NCI-H1694 treated with DMSO at 0.1 percent for 48 hours (cell line): ENCODE data around the gene DNMT3A.

ENCODE experiments used
- DNase-seq: peaks from one replicate; lab custom pipeline; 2025; lab: John Stamatoyannopoulos, UW

DNMT3A gene

DNA sequence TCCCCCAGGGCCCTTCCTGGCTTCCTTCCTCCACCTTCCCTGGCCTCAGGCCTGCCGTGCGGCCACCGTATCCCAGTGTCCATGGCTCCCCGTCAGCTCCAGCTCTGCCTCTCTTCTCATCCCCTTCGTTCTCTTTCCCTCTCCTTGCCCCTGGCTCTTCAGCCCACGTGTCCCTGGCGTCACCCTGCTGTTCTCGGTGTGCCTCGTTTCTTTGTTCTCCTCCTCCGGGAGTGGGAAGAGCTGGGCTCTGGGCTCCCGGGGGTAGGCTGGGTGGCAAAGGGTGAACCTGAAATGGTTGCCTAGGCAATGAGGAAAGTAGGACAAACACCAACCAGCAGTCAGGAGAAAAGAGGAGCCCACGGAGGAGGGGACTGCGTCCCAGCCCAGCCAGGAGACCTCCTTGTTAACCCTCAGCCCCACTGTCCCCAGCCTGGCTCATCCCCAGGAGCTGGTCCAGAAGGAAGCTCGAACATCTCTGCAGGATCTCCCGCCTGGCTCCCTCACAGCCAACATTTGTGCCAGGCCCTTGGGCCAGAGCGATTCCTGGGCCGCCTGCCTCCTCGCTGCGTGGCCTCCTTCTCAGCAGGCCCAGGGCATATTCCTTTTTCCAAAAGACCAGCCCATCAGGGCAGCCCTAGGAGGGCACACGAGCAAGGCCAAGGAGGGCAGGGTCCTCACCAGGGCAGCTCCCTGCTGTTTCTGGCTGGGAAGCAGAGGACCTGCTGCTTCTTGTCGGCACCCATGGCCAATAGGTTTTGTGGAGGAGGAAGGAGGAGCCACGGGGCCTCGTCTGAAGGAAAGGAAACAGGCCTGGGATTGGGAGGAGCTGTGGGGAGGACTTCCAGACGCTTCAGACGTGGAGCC lies 30.9 kb upstream of the DNMT3A start:
- DNase-seq: no peak

DNA sequence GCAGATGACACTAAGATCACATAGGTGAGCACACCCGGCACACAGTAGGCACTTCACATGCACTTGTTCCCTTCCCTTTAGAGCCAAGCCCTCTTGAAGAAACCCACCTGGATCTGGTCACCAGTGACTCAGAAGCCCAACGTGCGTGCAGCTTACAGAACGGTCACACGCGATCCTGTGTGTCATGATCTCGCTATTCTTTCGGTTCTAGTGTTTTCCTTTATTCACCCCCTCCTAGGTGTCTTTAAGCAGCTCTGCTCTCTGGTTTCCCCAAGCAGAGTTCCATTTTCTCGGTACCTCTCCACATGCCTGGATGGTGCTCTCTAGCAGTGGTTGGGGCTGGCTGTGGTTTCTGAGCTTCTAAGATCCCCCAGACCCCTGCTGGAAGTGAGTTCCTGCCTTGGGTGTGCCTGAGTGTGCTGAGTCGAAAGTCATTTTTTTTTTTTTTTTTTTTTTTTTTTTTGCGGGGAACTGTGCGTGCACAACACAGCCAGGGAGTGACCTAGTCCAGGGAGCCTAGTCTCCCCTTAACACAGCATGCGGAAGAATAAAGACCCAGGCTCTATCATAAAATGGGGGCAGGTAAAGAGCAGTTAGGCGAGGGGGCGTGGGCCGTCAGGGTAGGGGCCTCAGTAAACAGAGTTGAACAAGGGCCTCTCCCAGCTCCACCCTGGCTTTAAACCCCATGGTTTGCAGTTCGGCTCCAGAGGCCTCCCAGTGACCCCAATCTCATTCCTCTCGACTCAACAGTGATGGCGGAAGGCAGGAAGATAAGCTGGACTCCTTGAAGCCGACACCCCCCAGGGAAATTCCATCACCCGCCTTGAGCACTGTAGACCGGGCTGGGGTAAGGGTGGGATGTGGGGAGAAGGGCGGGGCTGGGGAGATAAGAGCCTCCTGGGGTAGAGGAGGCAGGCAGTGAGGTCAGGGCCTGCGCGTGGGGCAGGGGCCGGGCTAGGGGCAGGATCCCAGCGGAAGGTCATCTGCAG lies 29.8 kb upstream of the DNMT3A start:
- DNase-seq: no peak

DNA sequence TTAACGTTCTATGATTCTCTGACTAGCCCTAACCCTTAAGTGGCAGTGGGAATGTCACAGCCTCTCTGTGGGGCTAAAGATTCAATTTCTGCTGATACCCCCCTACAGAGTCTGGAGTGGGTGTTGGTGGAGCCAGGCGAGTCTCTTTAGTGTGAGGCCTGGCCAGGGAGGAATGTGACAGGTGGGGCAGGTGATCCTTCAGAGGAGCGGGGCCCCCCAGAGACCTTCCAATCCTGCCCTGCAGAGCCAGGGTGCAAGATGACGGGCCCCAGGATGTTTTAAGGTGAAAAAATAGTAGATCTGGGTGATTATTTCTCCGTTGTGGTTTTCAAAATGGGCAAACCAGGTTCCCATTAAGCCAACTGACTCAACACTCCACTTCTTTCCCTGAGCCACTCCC lies 28.2 kb upstream of the DNMT3A start:
- no peak for DNase-seq

DNA sequence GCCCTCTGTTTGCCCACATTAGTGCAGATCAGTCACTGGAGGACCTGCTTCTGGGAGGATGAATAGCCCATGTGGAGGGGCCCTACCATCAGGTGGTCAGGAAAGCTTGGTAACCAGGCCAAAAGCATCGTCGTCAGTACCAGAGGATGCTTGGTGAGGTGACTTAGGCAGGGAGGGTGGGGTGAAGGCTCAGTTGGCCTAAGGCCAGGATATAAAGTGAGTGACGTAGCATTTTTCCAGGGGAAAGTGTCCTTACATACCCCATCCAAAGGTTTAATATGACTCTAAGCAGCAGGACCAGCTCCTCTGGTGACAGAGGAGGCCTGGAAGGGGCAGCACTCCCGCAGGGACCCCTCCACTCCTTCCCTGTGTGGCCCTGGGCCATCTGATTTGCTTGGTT lies 27.7 kb upstream of the DNMT3A start:
- no peak for DNase-seq

DNA sequence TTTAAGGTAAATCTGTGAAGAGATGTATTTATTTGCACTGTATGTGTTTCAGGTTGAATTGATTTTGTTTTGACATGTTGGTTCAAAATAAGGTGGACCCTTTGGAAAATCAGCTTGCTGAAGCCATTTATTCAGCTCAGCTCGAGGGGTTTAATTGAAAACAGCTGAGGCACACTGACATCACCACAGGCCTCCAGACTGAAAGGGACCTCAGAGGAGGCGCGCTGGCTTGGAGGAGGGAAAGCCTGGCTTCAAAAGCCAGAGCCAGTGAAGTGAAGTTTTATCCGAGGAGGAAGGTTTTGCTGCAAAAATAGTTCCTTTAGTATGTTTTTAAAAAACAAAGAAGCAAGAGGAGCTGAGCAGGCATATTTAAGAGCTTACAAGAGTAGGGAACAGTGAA lies 26.9 kb upstream of the DNMT3A start:
- DNase-seq: no peak

DNA sequence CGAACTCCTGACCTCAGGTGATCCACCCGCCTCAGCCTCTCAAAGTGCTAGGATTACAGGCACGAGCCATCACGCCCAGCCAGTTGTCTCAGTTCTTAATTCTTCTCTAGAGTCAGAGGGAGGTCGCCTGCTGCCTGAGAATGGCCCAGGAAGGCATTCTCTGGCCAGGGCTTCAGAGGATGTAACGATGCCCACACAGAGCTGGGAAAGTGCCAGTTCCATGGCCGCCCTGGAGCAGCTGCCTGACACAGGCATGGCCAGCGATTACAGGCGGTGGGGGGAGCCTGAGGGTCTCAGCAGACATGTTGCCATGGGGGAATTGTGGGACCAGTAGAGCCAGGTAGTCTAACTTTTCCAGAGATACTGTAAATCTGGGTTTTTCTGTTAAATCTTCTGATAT lies 25.6 kb upstream of the DNMT3A start:
- DNase-seq: no peak

DNA sequence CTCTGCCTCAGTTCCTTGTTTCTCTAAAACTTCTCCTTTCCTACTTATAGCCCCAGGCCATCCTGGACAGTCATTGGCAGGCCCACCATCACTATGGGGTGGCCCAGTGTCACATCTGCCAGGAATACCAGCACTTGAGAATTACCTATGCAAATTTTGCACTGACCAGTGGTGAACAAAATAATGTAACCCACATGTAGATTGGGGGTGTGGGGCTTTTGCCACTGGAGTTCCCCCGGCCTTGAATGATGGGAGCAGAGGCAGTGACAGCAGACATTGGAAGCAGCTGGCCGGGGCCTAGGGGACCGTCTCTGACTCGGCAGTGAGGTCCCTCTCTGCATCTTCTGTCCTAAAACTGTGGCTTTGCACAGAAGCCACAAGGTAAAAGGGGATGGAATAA lies 24.9 kb upstream of the DNMT3A start:
- DNase-seq: no peak

DNA sequence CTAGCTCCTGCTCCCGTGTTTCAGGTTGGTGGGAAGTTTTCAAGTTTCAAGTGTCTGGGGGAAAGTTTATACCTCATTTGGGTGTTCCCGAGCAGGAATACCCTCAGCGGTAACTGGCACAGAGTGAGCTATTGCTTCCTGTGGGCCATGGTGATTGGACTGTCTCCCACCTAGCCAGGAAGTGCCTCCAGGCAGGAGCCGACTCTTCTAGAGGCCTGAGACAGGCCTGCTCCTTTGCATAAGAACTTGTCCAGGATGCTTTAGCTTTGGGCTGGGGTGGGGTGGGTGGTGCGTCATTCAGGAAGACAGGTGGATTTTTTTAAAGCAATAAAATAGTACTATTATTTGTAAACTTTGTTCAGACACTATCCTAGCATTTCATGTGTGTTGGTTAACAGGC lies 23.5 kb upstream of the DNMT3A start:
- no peak for DNase-seq

DNA sequence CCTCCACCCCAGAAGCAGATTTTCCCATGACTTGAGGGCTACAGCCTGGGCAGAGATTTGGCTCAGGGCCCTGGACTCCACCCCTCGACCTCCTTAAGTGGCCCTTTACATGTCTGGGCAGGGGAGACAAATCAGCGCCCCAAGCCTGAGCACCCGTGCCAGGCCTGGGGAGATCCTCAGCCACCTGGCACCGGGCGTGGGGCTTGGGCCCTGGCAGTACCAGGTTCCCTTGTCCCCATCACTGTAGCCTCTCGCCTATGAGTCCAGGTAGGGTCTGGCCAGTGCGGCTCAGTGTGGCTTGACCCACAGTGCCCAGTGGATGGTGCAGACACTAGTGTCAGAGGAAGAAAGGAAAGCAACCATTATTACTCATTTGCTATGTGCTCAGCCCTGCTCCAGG lies 22.0 kb upstream of the DNMT3A start:
- no peak for DNase-seq

DNA sequence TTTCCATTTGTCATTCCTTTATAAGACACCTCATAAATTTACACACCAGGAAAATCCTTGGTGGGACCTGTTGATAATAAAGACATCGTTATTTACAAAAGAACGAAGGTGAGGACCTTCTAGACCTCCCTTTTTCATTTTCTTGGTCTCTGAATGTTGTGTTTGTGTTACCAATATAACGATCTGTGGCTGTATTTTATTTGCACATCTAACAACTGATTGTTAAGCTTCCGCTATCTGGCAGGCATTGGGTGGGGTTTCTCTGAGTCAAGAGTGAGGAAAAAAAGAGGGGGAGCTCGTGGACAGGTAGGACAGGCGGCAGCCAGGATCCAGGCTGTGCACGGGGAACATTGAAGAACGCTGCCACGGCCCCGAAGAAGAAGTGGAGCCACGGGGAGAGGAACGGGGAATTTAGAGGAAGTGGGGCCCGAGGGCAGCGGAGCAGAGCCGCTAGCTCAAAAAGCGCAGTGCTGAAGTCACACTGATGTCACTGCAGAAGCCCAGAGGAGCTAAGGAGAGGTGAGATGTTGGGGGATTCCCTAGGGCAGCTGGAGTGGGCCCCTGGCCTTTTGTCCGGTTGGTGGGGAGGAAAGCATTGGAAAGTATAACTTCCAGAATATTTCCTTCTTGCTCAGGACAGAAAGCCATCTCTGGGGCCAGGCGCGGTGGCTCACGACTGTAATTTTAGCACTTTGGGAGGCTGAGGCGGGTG lies 20.9 kb upstream of the DNMT3A start:
- no peak for DNase-seq

DNA sequence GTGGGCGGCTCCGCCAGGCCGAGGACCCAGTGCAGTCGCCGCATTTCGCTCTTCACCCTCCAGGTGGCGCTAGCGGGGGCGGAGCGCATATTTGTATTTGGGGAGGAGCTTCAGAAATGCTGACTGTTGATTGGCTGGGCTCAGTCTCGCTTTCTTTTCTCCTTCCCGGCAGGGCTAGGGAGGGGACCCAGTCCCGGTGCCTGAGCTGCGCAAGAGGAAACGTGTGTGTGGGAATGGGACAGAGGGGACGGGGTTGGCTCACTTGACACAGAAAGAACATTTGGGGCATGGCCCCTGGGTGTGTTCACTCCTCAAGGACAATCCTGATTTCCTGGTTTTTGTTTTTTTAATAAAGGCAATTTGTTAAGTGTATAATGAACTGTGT lies 20.3 kb upstream of the DNMT3A start:
- peak; percentile 94 for DNase-seq

DNA sequence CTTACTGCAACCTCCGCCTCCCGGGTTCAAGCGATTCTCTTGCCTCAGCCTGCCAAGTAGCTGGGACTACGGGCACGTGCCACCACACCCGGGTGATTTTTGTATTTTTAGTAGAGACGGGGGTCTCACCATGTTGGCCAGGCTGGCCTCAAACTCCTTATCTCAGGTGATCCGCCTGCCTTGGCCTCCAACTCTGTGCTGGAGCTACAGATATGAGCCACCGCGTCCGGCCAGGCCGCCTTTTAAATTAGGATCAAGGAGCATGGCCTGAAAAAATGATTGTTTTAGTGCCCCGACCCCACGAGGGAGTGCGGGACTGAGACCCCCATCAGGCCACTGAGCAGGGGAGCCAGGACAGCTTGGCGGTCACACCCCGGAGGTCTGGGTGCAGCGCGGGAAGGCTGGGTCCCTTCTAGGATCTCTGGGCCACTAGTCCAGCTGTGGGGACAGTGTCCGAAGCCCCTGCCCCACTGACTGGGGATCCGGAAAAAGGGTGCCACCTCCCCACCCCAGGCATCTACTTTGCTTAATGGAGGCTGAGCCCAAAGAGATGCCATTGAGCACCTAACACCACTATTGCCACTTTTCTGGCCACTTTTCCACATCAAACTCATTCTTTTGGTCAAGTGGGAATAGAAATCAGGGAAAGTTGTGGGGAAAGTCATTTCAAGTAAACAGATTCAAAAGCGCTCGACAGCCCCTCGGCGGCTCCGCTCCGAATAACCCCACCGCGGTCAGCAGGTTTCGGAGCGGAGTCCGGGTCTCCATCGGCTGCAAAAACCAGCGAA lies 19.7 kb upstream of the DNMT3A start:
- DNase-seq: no peak

DNA sequence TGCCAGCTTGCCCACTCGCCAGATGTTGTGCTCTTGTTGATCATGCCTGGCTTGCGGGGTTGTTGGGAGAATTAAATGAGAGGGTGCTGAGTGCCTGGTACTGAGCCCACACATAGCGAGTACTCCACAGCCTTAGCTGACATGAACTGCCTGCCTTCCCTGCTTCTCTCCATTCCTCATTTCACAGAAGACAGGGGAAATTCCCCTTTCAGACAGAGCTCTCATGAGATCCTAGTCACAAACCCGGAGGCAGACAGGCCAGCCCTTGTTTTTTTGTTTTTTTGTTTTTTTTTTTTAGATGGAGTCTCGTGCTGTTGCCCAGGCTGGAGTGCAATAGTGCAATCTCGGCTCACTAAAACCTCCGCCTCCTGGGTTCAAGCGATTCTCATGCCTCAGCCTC lies 17.1 kb upstream of the DNMT3A start:
- no peak for DNase-seq

DNA sequence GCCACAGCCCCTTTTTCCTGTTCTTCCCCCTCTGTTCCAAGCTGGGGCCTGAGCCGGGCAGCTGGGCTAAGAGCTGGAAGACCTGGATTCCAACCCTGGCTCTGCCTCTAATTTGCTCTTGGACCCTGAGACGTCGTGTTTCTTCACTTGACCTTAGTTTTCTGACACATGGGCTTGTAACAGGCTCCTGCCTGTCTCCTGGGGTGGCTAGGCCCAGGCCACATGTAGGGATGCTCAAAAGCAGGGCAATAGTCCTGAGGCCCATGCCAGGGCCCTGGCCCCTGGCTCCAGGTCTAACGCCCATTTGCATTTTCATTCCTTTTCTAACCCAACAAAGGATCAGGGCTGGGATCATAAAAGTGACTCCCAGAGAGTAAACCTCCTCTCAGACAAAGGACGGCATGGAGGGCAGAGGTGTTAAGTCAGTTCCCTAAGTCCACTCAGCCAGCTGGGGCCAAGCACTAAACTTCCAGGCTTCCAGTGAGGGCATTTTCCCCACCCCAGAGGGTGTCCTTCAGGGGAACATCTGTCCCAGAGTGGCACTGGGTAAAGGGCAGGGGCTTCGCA lies 16.6 kb upstream of the DNMT3A start:
- no peak for DNase-seq

DNA sequence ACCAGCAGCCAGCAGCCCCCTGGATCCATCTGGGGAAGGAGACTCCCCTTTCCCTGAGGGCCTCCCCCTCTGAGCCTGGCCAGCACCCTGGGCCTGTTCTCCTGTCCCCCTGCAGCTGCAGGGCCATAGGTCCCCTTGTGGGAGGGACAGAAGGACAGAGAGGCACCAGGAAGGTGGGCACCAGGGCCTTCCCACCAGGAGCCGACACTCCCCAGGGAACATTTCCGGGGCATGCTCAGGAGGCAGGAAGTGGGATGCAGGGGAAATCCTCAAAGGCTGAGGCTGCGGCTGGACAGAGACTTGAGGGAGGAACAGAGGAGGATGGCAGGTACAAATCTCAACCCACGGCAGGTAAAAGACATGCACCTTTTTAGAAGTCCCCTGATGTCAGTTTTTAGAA lies 14.4 kb upstream of the DNMT3A start:
- no peak for DNase-seq

DNA sequence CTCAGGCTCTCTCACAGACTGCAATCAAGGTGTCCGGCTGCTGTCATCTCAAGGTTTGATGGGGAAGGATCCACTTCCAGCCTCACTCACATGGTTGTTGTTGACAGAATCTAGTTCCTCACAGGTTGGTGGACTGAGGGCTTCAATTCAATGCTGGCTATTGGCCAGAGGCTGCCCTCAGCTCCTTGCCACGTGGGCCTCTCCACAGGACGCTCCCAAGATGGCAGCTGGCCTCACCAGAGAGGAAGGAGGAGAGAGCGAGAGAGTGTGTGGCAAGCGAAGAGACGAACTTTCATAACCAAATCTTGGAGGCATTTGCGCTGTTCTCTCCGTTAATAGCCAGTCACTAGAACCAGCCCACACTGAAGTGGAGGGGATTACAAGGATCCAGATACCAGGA lies 13.5 kb upstream of the DNMT3A start:
- DNase-seq: no peak

DNA sequence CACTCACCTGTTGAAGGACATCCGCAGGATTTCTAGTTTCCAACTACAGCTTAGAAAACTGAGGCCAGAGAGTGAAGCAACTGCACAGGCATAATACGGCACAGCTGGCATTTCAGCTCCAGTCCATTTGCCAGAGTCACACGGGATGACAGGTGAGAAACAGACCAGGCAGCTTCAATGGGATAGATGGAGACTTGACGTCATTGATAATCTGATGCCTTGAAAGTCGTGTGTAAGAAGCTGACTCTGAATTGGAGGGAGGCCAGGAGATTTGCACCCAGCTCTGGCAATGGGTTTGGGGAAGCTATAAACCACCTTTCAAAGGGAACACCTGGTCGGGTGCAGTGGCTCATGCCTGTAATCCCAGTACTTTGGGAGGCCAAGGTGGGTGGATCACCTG lies 12.4 kb upstream of the DNMT3A start:
- no peak for DNase-seq

DNA sequence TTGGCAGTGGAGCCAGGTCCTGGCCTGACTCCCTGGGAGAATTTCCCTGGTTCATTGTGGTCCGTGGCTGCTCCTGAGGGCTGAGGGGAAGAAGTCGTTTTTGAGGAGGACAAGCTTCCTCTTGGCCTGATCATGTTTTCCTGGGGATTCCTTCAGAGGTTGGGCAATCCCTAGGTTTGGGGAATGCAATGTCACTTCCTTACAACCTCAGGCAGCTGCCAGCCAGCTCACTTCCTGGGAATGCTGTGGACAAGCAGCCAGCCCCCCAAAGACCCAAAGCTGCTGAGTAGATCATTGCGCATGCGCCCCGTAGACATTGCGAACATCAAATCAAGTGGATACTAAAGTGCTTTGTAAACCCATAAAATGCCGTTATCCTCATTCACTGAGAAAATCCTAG lies 7.7 kb upstream of the DNMT3A start:
- no peak for DNase-seq

DNA sequence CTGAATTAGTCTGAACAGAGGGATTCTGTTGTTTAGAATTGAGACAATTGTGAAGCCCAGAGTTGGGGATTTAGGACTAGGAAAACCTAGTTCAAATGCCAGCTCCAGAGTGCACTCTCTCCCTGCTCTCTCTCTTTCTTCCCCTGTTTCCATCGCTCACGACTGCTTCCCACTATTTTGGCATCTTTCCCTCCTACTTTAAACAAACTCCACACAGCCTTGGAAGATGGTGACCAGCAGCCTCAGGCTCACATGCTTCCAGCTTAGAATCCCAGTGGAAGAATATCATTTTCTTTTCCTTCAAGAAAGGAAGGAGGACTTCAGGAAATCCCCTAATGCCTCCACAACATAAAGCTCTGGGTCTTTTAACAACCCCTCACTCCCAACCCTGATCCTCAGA lies 6.1 kb upstream of the DNMT3A start:
- DNase-seq: no peak

DNA sequence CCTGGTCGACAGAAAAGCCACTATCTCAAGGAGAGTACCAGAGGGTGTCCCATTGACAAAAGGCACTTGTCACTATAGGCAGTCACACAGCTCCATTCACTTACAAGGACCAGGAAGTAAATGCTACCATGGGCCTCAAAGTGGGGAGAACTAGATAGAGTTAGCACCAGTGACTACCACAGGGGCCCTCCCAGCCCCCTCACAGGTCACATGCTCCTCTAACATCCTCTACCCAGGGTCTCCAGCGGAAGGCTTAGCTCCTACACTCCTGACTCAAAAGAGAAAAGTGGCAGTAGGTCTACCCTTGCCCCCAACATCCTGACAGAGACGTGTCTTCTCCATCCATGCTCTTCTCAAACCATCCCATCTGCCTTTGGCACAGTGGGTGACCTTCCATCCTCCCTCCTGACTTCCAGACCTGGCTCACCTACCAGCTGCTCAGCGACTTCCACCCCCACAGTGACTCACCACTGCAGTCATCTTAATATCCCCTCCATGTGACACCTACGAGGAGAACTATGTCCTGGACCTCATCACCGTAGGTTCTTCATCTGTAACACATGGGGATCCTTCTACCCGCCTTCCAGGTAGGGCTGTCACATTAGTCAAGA lies 5.6 kb upstream of the DNMT3A start:
- no peak for DNase-seq
